Activated CD4-positive, alpha-beta T cell treated with anti-CD3 and anti-CD28 coated beads for 1 hour (primary cell): ENCODE data around the gene LYST.

Experiments
- DNase-seq: peaks from one replicate; pipeline ENCODE4 v3.0.0-alpha.2; 2020

LYST gene

GRCh38 chr1:235703506-235703905, 163.2 kb downstream of the LYST start:
- no peak for DNase-seq

- DNase-seq = no peak
Observed at GRCh38 chr1:235702412-235702811, 164.3 kb downstream of the LYST start.

- DNase-seq = no peak
Observed at GRCh38 chr1:235697508-235697907, 169.2 kb downstream of the LYST start.

- DNase-seq = no peak
Observed at GRCh38 chr1:235689356-235689755, 177.3 kb downstream of the LYST start.

- no peak for DNase-seq
Observed at GRCh38 chr1:235688096-235688495, 178.6 kb downstream of the LYST start.

- DNase-seq = no peak
Observed at GRCh38 chr1:235683653-235684052, 183.1 kb downstream of the LYST start.

- DNase-seq = no peak
Observed at GRCh38 chr1:235682216-235682615, 184.5 kb downstream of the LYST start.

- no peak for DNase-seq
Observed at GRCh38 chr1:235679644-235680043, 187.1 kb downstream of the LYST start.

- no peak for DNase-seq
Observed at GRCh38 chr1:235679005-235679404, 187.7 kb downstream of the LYST start.

GRCh38 chr1:235675152-235675890, 191.4 kb downstream of the LYST start:
- no peak for DNase-seq

GRCh38 chr1:235673981-235674380, 192.7 kb downstream of the LYST start:
- no peak for DNase-seq

- DNase-seq = no peak
Observed at GRCh38 chr1:235671992-235672391, 194.7 kb downstream of the LYST start.

GRCh38 chr1:235670157-235670776, 196.4 kb downstream of the LYST start:
- DNase-seq = no peak

GRCh38 chr1:235669277-235669676, 197.4 kb downstream of the LYST start:
- DNase-seq = no peak

GRCh38 chr1:235663628-235664027, 203.1 kb downstream of the LYST start:
- no peak for DNase-seq

- DNase-seq = no peak
Observed at GRCh38 chr1:235661568-235661967, 205.1 kb downstream of the LYST start.

- DNase-seq = no peak
Observed at GRCh38 chr1:235659186-235659771, 207.4 kb downstream of the LYST start.

- no peak for DNase-seq
Observed at GRCh38 chr1:235657747-235658526, 208.8 kb downstream of the LYST start.

GRCh38 chr1:235657269-235657668, 209.4 kb downstream of the LYST start:
- no peak for DNase-seq

GRCh38 chr1:235652364-235652763, 214.3 kb downstream of the LYST start:
- no peak for DNase-seq

- DNase-seq = no peak
Observed at GRCh38 chr1:235651170-235651806, 215.4 kb downstream of the LYST start.

- DNase-seq = no peak
Observed at GRCh38 chr1:235650341-235651169, 216.2 kb downstream of the LYST start.
